HepG2 (cell line): Measurements from ENCODE around the gene MYO7A. TPM values are rescaled to one million over a fixed set of nuclear protein-coding genes. Genes with fewer than 3 reads are reported as not detected.

Experiments
- EEA1 ChIP-seq: sonication (generic); formaldehyde crosslinking; IDR thresholded peaks from 2 replicates; pipeline ENCODE4 v1.5.1; 2020; ENCODE audit warnings: mild to moderate bottlenecking, missing genetic modification reagents, borderline replicate concordance
- HNRNPH1 ChIP-seq: fragments of 200-400 bp; formaldehyde crosslinking; optimal IDR thresholded peaks from 2 replicates; pipeline ENCODE3; 2017; ENCODE audit warnings: mild to moderate bottlenecking, low read depth, low read length
- JUND ChIP-seq: sonication (generic); formaldehyde crosslinking; IDR thresholded peaks from 2 replicates; pipeline ENCODE4 v1.8.0; 2022; ENCODE audit warnings: mild to moderate bottlenecking, missing genetic modification reagents
- MXI1 ChIP-seq: IDR thresholded peaks from 3 replicates; pipeline ENCODE4 v1.6.1; 2012; ENCODE audit warnings: low read depth, low read length, inconsistent platforms, borderline replicate concordance
- NR1H2 ChIP-seq: sonication (generic); formaldehyde crosslinking; IDR thresholded peaks from 2 replicates; pipeline ENCODE4 v1.8.1; 2022; ENCODE audit warnings: low read depth, missing genetic modification reagents, borderline replicate concordance
- SP1 ChIP-seq, 2 experiments: fragments of 450-650 bp in 1 of 2; sonication (generic) in 1 of 2; formaldehyde crosslinking in 1 of 2; IDR thresholded peaks; 2 replicates each; pipeline versions ENCODE4 v1.4.0 to v1.6.1; 2016 to 2020; ENCODE audit warnings: missing genetic modification reagents in 1 of 2
- SRSF1 ChIP-seq: fragments of 200-400 bp; formaldehyde crosslinking; optimal IDR thresholded peaks from 2 replicates; pipeline ENCODE3; 2017; ENCODE audit warnings: mild to moderate bottlenecking, low read depth, low read length, moderate library complexity
- TEAD2 ChIP-seq: sonication (generic); formaldehyde crosslinking; IDR thresholded peaks from 2 replicates; pipeline ENCODE4 v1.9.0; 2021; ENCODE audit warnings: missing genetic modification reagents
- TRIM24 ChIP-seq: sonication (generic); formaldehyde crosslinking; IDR thresholded peaks from 2 replicates; pipeline ENCODE4 v1.8.0; 2022; ENCODE audit warnings: mild to moderate bottlenecking, missing genetic modification reagents
- ZNF205 ChIP-seq: IDR thresholded peaks from 2 replicates; pipeline ENCODE4 v1.6.1; 2018; ENCODE audit warnings: missing biosample characterization, missing genetic modification reagents
- ZNF44 ChIP-seq: sonication (generic); formaldehyde crosslinking; IDR thresholded peaks from 2 replicates; pipeline ENCODE4 v1.5.1; 2020; ENCODE audit warnings: mild to moderate bottlenecking, missing genetic modification reagents
- ZNF569 ChIP-seq: sonication (generic); formaldehyde crosslinking; IDR thresholded peaks from 2 replicates; pipeline ENCODE4 v1.5.0; 2020; ENCODE audit warnings: mild to moderate bottlenecking, missing genetic modification reagents, moderate library complexity, borderline replicate concordance
- ZNF720 ChIP-seq: sonication (generic); formaldehyde crosslinking; IDR thresholded peaks from 2 replicates; pipeline ENCODE4 v1.4.0; 2020; ENCODE audit warnings: missing genetic modification reagents
- ZNF792 ChIP-seq: IDR thresholded peaks from 2 replicates; pipeline ENCODE4 v1.6.1; 2016
- ZNF878 ChIP-seq: sonication (generic); formaldehyde crosslinking; IDR thresholded peaks from 2 replicates; pipeline ENCODE4 v1.8.1; 2023; ENCODE audit warnings: mild to moderate bottlenecking, missing genetic modification reagents, moderate library complexity
- ZSCAN31 ChIP-seq: sonication (generic); formaldehyde crosslinking; IDR thresholded peaks from 2 replicates; pipeline ENCODE4 v1.5.0; 2020; ENCODE audit warnings: low read depth, mild to moderate bottlenecking, missing genetic modification reagents
- polyA plus RNA-seq, 8 experiments: library from polyadenylated mRNA; depleted of rRNA in 3 of 8; stranded (reverse) in 7 of 8; unstranded in 1 of 8; fragments of >200 nt; fragmentation: Illumina TruSeq in 4 of 8; extraction: Trizol in 4 of 8; gene quantifications; 2 replicates each; pipeline versions ENCODE4 v1.2.1 to v1.2.3, GENCODE V29; 2011 to 2016; ENCODE audit warnings: low read depth in 4 of 8, missing spikeins in 1 of 8, mixed read lengths in 1 of 8; ENCODE audit not compliant: insufficient read depth in 1 of 8
- total RNA-seq, 5 experiments: library from RNA; depleted of rRNA; stranded (reverse); fragments of >200 nt; fragmentation: Illumina TruSeq; extraction: Trizol; gene quantifications; 2 replicates each; pipeline ENCODE4 v1.2.3, GENCODE V29; 2016; ENCODE audit warnings: low read depth in 1 of 5
- TF ChIP-seq, protein P1 (sequence below): IDR thresholded peaks from 2 replicates; pipeline ENCODE4 v1.6.1; 2016; ENCODE audit warnings: missing compliant biosample characterization, missing genetic modification reagents, borderline replicate concordance
- TF ChIP-seq, protein P2 (sequence below): sonication (generic); formaldehyde crosslinking; conservative IDR thresholded peaks from 2 replicates; pipeline ENCODE4 v1.8.0; 2022; ENCODE audit warnings: missing genetic modification reagents
- TF ChIP-seq, protein P3 (sequence below): sonication (generic); formaldehyde crosslinking; IDR thresholded peaks from 2 replicates; pipeline ENCODE4 v1.4.0; 2020; ENCODE audit warnings: mild to moderate bottlenecking, missing genetic modification reagents
- TF ChIP-seq, protein P4 (sequence below): sonication (generic); formaldehyde crosslinking; IDR thresholded peaks from 2 replicates; pipeline ENCODE4 v1.9.0; 2021; ENCODE audit warnings: mild to moderate bottlenecking, missing genetic modification reagents

The MYO7A gene
- total and polyA plus RNA-seq, 2 of the 13 experiments (the other 11 are each of a cell fraction or from before 2014, with no cell fraction given) = 7.5 to 10.0 TPM

DNA sequence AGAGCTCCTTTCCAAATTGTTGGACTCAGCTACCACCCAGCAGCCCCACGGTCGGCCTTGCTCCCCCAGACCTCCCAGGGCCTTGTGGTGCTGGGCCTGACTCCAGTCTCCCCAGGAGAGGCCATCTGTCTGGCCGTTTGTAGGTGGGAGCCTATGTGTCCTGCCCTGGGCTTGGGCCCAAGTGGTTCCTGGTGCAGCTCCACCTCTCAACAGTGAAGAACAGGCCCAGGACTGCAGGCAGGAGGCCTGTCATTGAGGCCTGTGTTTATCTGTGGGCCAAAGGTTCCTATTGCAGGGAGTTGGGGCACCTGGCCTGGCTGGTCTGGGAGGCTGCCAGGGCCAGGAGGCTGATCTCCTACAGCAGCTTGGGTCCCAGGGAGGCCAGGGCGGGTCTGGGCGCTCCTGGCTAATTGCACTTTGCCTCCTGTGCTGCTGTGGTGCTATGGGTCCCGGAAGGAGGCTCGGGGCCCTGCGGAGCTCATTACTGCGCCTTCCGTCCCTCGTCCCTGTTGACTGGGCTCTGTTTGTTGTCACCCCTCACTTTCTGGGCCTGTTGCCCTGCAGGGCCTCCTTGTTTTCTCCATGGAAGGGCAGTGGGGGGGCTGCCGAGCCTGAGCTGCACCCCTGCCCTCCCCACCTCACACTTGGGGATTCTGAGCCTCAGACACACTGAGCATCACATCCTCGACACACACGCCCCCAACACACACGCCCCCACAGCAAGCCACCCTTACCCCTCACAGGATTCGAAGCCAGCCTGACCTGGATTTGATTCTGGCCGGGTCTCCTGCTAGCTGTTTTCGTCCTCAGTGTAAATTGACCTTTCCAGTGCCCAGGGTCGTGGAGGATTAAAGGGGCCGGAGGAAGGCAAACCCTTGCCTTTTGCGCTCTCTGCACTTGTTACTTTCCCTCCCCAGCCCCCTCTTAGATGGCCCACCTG is 32.2 kb upstream of the MYO7A start (continued):
- TF ChIP-seq, protein P1, sequence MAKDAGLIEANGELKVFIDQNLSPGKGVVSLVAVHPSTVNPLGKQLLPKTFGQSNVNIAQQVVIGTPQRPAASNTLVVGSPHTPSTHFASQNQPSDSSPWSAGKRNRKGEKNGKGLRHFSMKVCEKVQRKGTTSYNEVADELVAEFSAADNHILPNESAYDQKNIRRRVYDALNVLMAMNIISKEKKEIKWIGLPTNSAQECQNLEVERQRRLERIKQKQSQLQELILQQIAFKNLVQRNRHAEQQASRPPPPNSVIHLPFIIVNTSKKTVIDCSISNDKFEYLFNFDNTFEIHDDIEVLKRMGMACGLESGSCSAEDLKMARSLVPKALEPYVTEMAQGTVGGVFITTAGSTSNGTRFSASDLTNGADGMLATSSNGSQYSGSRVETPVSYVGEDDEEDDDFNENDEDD (CRISPR knock-in tag) = 0 out of 2 replicates have a peak, but pooled peaks have one; percentile 16
- TF ChIP-seq, protein P2, sequence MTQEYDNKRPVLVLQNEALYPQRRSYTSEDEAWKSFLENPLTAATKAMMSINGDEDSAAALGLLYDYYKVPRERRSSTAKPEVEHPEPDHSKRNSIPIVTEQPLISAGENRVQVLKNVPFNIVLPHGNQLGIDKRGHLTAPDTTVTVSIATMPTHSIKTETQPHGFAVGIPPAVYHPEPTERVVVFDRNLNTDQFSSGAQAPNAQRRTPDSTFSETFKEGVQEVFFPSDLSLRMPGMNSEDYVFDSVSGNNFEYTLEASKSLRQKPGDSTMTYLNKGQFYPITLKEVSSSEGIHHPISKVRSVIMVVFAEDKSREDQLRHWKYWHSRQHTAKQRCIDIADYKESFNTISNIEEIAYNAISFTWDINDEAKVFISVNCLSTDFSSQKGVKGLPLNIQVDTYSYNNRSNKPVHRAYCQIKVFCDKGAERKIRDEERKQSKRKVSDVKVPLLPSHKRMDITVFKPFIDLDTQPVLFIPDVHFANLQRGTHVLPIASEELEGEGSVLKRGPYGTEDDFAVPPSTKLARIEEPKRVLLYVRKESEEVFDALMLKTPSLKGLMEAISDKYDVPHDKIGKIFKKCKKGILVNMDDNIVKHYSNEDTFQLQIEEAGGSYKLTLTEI (CRISPR knock-in tag) = no peak
- TF ChIP-seq, protein P3, sequence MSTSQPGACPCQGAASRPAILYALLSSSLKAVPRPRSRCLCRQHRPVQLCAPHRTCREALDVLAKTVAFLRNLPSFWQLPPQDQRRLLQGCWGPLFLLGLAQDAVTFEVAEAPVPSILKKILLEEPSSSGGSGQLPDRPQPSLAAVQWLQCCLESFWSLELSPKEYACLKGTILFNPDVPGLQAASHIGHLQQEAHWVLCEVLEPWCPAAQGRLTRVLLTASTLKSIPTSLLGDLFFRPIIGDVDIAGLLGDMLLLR (CRISPR knock-in tag) = no peak
- no peak for TF ChIP-seq TRIM24 (CRISPR knock-in tag)
- TF ChIP-seq SRSF1 = peak; percentile 31
- TF ChIP-seq ZSCAN31 (CRISPR knock-in tag) = peak; percentile 75
- TF ChIP-seq, protein P4, sequence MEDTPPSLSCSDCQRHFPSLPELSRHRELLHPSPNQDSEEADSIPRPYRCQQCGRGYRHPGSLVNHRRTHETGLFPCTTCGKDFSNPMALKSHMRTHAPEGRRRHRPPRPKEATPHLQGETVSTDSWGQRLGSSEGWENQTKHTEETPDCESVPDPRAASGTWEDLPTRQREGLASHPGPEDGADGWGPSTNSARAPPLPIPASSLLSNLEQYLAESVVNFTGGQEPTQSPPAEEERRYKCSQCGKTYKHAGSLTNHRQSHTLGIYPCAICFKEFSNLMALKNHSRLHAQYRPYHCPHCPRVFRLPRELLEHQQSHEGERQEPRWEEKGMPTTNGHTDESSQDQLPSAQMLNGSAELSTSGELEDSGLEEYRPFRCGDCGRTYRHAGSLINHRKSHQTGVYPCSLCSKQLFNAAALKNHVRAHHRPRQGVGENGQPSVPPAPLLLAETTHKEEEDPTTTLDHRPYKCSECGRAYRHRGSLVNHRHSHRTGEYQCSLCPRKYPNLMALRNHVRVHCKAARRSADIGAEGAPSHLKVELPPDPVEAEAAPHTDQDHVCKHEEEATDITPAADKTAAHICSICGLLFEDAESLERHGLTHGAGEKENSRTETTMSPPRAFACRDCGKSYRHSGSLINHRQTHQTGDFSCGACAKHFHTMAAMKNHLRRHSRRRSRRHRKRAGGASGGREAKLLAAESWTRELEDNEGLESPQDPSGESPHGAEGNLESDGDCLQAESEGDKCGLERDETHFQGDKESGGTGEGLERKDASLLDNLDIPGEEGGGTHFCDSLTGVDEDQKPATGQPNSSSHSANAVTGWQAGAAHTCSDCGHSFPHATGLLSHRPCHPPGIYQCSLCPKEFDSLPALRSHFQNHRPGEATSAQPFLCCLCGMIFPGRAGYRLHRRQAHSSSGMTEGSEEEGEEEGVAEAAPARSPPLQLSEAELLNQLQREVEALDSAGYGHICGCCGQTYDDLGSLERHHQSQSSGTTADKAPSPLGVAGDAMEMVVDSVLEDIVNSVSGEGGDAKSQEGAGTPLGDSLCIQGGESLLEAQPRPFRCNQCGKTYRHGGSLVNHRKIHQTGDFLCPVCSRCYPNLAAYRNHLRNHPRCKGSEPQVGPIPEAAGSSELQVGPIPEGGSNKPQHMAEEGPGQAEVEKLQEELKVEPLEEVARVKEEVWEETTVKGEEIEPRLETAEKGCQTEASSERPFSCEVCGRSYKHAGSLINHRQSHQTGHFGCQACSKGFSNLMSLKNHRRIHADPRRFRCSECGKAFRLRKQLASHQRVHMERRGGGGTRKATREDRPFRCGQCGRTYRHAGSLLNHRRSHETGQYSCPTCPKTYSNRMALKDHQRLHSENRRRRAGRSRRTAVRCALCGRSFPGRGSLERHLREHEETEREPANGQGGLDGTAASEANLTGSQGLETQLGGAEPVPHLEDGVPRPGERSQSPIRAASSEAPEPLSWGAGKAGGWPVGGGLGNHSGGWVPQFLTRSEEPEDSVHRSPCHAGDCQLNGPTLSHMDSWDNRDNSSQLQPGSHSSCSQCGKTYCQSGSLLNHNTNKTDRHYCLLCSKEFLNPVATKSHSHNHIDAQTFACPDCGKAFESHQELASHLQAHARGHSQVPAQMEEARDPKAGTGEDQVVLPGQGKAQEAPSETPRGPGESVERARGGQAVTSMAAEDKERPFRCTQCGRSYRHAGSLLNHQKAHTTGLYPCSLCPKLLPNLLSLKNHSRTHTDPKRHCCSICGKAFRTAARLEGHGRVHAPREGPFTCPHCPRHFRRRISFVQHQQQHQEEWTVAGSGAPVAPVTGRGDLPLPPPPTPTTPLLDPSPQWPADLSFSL (CRISPR knock-in tag) = no peak
- no peak for TF ChIP-seq ZNF44 (CRISPR knock-in tag)
- TF ChIP-seq JUND = no peak
- TF ChIP-seq SP1 (IDR thresholded peaks at IDR 0.05) = no peak
- TF ChIP-seq SP1 (CRISPR knock-in tag; IDR thresholded peaks at IDR 0.05) = no peak; the same call in 1 of the 2 replicates
- TF ChIP-seq EEA1 (CRISPR knock-in tag) = no peak
- TF ChIP-seq TEAD2 (CRISPR knock-in tag) = no peak
- TF ChIP-seq ZNF205 (CRISPR knock-in tag) = peak; percentile 98
- no peak for TF ChIP-seq MXI1
- TF ChIP-seq ZNF569 = no peak
- no peak for TF ChIP-seq HNRNPH1
- peak; percentile 80 for TF ChIP-seq ZNF792 (CRISPR knock-in tag)
- TF ChIP-seq ZNF720 (CRISPR knock-in tag) = no peak
- TF ChIP-seq ZNF878 (CRISPR knock-in tag) = no peak
- TF ChIP-seq NR1H2 (CRISPR knock-in tag) = no peak
